AG04449 (cell line): ENCODE results near the gene NIPAL1.

Source experiments
- CTCF ChIA-PET: fragments of 350-600 bp; formaldehyde crosslinking; extraction: SDS; loops from one replicate; lab custom pipeline; 2021; ENCODE audit warnings: antibody characterized with exemption; lab: Yijun Ruan, JAX
- POLR2A ChIA-PET: fragments of 400-600, 350-600 bp; formaldehyde crosslinking; extraction: SDS; loops from one replicate; lab custom pipeline; 2020; ENCODE audit warnings: antibody characterized with exemption, inconsistent platforms; lab: Yijun Ruan, JAX
- DNase-seq: peaks from one replicate; pipeline ENCODE4 v3.0.0-alpha.2; 2010; ENCODE audit warnings: low read depth, low spot score
- H3K4me3 ChIP-seq: 2 replicates; pipeline ENCODE4 v1.5.1; 2011; ENCODE audit warnings: low read depth, mild to moderate bottlenecking, control low read depth, low read length
- TF ChIP-seq, protein P1 (sequence below): IDR thresholded peaks from one replicate; pipeline ENCODE4 v1.5.1; 2011; ENCODE audit warnings: mild to moderate bottlenecking, moderate library complexity, low read length, control low read depth, inconsistent platforms; ENCODE audit not compliant: insufficient read depth; ENCODE audit errors: missing control alignments

Gene NIPAL1

DNA sequence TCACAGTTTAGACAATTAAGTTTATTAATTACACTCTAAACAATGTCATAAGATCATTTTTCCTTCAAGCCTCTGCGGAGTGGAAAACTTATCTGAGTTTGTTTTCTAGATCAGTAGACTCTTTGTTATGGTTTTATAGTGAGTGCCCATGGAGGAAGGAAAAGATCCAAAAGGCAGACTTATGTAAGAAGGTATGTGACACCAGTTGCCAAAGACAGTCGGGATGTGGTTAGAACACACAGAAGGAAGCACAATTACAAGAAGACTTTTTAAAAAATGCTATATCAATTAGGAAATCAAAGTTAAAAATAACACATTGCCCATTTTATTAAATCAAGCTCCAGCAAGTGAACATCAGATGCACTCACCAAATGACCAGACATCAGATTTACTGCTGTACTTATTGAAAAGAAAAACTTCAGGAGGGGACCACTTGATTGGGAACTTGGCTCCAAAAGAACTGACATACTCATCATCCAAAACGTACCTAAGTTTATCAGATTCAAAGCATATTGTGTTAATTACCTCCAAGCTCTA lies 57.1 kb downstream of the NIPAL1 start:
- CTCF ChIA-PET, result interaction anchor here (1.1 kb wide), 1 partner anchor 39 kb away, joined by 3 read pairs; no protein-coding TSS in a partner anchor
- H3K4me3 ChIP-seq, result no peak overlapping the region
- POLR2A ChIA-PET, result no interaction called here
- TF ChIP-seq, protein P1, sequence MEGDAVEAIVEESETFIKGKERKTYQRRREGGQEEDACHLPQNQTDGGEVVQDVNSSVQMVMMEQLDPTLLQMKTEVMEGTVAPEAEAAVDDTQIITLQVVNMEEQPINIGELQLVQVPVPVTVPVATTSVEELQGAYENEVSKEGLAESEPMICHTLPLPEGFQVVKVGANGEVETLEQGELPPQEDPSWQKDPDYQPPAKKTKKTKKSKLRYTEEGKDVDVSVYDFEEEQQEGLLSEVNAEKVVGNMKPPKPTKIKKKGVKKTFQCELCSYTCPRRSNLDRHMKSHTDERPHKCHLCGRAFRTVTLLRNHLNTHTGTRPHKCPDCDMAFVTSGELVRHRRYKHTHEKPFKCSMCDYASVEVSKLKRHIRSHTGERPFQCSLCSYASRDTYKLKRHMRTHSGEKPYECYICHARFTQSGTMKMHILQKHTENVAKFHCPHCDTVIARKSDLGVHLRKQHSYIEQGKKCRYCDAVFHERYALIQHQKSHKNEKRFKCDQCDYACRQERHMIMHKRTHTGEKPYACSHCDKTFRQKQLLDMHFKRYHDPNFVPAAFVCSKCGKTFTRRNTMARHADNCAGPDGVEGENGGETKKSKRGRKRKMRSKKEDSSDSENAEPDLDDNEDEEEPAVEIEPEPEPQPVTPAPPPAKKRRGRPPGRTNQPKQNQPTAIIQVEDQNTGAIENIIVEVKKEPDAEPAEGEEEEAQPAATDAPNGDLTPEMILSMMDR, result no peak
- no peak for DNase-seq

DNA sequence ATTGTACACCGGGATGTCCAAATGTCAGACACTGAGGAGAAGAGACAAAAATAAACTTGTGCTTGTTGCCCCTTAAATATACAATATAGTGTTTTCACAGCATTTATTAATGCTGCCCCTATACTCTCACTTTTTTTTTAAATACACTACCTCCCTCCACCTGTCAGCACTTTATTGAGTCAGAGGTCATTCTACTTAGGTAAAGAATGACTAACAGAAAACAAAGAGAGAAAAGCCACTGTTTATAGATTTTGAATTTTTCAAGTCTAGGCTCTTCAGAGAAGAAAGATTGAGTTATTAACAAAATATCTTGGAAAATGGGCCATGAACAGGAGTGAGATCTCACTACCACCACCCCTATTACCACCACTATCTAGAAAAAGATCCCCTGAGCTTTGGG lies 58.1 kb downstream of the NIPAL1 start:
- H3K4me3 ChIP-seq, result no peak overlapping the region
- POLR2A ChIA-PET, result no interaction called here
- TF ChIP-seq, protein P1, result no peak
- CTCF ChIA-PET, result interaction anchor here (0.9 to 1.3 kb wide), 3 partner anchors 15 to 55 kb away, joined by 3 to 5 read pairs (median 3); no protein-coding TSS in a partner anchor
- no peak for DNase-seq

DNA sequence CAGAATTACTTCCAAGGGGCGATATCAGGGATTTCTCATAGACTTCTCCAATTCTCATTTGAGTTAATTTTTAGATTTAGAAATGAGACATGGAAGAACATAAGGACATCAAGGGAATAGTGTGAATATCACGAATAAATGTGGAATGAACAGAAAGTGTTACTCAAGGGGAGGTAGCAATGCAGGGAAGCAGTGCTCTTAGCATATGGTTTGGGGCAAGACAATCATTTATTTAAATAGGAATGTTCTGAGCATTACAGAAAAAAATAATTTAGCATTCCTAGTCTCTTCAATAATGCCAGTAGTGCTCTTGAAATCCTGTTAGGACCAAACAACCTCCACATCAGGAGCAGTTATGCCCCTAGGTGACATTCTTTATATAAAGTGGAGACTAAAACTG lies 61.9 kb downstream of the NIPAL1 start:
- POLR2A ChIA-PET, result no interaction called here
- CTCF ChIA-PET, result no interaction called here
- TF ChIP-seq, protein P1, result no peak
- DNase-seq, result no peak
- H3K4me3 ChIP-seq, result no peak overlapping the region

DNA sequence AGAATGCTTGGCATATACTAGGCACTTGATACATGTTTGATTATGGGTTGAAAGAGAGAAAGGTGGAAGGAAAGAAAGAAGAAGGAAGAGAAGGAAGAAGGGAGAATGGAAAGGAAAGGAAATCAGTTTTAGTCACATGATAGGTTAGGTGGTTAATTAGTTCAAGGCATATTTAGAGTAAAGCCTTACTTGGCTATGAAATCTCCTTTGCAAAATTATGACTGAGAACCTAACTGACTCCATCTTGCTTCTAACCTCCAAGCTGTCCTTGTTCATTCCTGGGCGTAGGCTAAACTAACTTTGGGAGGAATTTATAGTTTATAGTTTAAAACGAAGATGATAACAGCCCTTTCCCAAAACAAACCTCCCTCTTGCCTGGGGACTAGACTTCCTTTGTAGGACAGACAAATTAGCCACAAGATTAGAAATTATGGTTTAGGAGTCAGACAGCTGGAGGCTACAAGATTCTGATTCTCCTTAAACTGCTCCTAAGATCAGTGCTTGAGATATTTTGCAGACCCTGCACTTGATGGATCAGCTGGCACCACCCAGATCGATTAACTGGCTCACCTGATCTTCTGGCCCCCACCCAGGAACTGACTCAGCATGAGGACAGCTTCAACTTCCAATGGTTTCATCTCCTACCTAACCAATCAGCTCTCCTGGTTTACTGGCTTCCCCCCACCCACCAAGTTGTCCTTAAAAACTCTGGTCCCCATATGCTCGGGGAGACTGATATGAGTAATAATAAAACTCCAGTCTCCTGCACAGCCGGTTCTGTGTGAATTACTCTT lies 62.5 kb downstream of the NIPAL1 start:
- TF ChIP-seq, protein P1, result no peak
- CTCF ChIA-PET, result interaction anchor here (1.0 to 1.6 kb wide), 2 partner anchors 11 to 18 kb away, joined by 3 read pairs; no protein-coding TSS in a partner anchor
- no peak overlapping the region for H3K4me3 ChIP-seq
- no peak for DNase-seq
- POLR2A ChIA-PET, result no interaction called here

DNA sequence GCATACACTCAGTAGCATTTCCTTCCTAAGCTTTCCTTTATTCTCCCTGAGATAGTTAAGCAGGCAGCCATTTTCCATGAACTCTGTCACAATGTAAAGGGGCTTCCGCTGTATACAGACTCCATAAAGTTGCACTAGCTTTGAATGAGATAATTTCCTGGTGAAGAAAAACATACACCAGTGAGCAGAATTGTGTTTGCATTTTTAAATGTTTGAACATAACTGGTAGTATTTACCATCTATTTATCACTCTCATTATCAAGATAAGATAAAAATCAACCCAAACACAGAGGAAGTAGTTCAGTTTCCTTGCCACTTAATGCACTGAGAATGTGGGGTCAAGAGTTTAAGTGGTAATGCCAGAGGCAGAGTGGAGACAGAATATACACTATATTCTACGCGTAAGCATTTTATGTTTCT lies 63.4 kb downstream of the NIPAL1 start:
- DNase-seq, result no peak
- ChIA-PET CTCF (interaction anchor here (1.0 to 1.6 kb wide), 2 partner anchors 10 to 17 kb away, joined by 3 read pairs; no protein-coding TSS in a partner anchor), POLR2A (no interaction called here)
- TF ChIP-seq, protein P1, result no peak
- H3K4me3 ChIP-seq, result no peak overlapping the region

DNA sequence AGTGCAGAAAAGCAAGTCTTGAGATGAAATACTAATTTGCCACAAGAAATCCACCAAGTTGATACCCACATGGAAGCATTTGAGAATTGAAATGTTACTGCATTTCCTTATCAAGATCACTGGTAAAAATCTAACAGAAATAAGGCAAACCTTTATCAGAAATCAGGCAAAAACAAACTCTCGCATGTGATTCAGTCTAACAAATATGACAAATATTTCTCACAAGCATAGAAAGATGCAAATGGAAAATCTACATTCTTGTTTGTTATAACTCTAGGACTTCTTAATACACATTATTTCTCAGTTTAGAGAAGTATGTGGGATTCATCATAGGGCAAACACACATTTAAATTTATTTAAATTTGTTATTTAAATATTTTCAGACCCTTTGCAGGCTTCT lies 64.6 kb downstream of the NIPAL1 start:
- DNase-seq, result no peak
- POLR2A ChIA-PET, result no interaction called here
- H3K4me3 ChIP-seq, result no peak overlapping the region
- CTCF ChIA-PET, result no interaction called here
- TF ChIP-seq, protein P1, result no peak
